Bronchial epithelial cell (primary cell): ENCODE data around the gene HLA-DQB2. TPM values are rescaled to one million over a fixed set of nuclear protein-coding genes. Genes with fewer than 3 reads are reported as not detected.
"Not testable (repeated sequence)": the region's sequence is repeated elsewhere in the genome, so short reads cannot be mapped to it uniquely, and the experiment has no call there.

Experiments used
- DNase-seq: peaks from one replicate; pipeline ENCODE4 v3.0.0-alpha.2; 2010; ENCODE audit warnings: low read depth
- FAIRE-seq: peaks from 2 replicates; lab custom pipeline; 2011; peaks lifted over from hg19 to GRCh38; lab: Jason Lieb, UNC
- H3K27me3 ChIP-seq: 2 replicates; pipeline ENCODE4 v1.5.1; 2011; ENCODE audit warnings: low read length; ENCODE audit not compliant: control insufficient read depth, insufficient read depth
- H3K36me3 ChIP-seq: 2 replicates; pipeline ENCODE4 v1.5.1; 2011; ENCODE audit warnings: low read length; ENCODE audit not compliant: control insufficient read depth, insufficient read depth
- H3K4me3 ChIP-seq: 2 replicates; pipeline ENCODE4 v1.5.1; 2011; ENCODE audit warnings: mild to moderate bottlenecking, low read depth, low read length, control low read depth
- total RNA-seq: library from RNA; depleted of rRNA; stranded (reverse); fragments of >200 nt; gene quantifications from 2 replicates; pipeline ENCODE4 v1.2.1, GENCODE V29; 2014
- TF ChIP-seq, protein P1 (sequence below): IDR thresholded peaks from 2 replicates; pipeline ENCODE4 v1.5.1; 2011; ENCODE audit warnings: mild to moderate bottlenecking, moderate library complexity, low read length, control low read depth, inconsistent platforms; ENCODE audit not compliant: insufficient read depth, severe bottlenecking

Gene HLA-DQB2
- total RNA-seq, 1 donor from 2014 or later: not detected

DNA sequence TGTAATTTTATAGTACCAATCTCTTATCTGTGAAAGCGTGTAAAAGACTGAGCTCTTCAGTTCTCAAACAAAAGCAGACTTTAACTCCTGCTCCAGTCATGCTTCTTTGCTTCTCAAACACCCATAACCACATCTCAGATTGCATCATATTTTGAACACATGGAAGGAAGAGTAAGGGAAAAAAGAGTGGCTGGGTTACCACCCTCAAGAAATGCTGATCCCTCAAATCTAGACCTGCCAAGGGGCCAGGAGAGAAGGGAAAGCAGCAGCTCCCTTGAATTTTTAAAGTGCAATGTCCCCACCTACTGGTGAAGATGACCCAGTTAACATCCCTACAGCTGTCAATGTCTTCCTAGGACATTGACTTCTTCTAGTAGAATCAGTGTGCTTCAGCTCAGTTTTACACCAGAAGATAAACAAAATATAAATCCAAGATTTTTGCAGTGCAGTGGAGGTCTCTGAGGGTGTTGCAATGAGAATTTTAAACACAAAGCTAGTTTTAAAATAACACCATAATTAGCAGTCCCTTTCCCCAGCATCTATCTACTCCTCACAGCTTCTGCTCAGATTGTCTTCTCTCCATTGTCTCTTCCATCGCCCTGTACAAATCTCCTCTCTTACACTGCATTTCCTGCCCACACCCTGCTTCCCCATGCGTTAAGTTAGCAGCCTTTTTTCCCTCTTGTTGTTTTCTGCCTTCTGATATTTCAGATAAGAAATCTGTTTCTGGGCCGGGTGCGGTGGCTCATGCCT is 22.6 kb upstream of the HLA-DQB2 start:
- FAIRE-seq (no peak), DNase-seq (peak; percentile 59)
- H3K27me3 ChIP-seq: no peaks in the 10 kb centered on the region
- TF ChIP-seq, protein P1, sequence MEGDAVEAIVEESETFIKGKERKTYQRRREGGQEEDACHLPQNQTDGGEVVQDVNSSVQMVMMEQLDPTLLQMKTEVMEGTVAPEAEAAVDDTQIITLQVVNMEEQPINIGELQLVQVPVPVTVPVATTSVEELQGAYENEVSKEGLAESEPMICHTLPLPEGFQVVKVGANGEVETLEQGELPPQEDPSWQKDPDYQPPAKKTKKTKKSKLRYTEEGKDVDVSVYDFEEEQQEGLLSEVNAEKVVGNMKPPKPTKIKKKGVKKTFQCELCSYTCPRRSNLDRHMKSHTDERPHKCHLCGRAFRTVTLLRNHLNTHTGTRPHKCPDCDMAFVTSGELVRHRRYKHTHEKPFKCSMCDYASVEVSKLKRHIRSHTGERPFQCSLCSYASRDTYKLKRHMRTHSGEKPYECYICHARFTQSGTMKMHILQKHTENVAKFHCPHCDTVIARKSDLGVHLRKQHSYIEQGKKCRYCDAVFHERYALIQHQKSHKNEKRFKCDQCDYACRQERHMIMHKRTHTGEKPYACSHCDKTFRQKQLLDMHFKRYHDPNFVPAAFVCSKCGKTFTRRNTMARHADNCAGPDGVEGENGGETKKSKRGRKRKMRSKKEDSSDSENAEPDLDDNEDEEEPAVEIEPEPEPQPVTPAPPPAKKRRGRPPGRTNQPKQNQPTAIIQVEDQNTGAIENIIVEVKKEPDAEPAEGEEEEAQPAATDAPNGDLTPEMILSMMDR: peak; percentile 61
- no peaks in the 10 kb centered on the region for H3K36me3 ChIP-seq
- H3K4me3 ChIP-seq: no peak overlapping the region

DNA sequence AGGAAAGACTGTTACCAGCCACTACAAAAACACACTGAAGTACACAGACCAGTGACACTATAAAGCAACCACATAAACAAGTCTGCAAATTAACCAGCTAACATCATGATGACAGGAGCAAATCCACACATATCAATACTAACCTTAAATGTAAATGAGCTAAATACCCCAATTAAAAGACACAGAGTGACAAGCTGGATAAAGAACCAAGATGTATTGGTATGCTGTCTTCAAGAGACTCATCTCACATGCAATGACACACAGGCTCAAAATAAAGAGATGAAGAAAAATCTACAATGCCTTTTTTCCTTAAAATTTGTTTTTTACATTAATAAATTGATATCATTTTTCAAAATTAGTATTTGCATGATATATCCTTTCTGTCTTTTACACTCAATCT is 19.6 kb upstream of the HLA-DQB2 start:
- H3K36me3 ChIP-seq, FAIRE-seq, H3K4me3 ChIP-seq, H3K27me3 ChIP-seq, DNase-seq: not testable (repeated sequence)

DNA sequence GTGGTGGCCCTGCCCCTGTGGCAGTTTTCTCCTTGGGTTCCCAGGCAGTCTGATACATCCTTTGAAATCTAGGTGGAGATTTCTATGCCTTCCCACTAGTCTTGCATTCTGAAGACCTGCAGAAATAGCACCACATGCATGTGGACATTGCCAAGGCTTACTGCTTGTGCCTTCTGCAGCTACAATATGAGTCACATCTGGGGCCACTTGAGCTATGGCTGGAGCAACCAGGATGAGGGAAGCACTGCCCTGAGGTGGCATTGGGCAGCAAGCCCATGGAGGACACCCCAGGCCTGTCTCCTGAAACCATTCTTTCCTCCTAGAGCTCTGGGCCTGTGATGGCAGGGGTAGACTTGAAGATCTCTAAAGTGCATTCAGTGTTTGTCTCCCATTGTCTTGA is 15.7 kb upstream of the HLA-DQB2 start:
- FAIRE-seq: no peak
- TF ChIP-seq, protein P1: no peak
- Histone ChIP-seq H3K4me3 (no peak overlapping the region), H3K36me3 (no peaks in the 10 kb centered on the region), H3K27me3 (no peaks in the 10 kb centered on the region)
- no peak for DNase-seq

DNA sequence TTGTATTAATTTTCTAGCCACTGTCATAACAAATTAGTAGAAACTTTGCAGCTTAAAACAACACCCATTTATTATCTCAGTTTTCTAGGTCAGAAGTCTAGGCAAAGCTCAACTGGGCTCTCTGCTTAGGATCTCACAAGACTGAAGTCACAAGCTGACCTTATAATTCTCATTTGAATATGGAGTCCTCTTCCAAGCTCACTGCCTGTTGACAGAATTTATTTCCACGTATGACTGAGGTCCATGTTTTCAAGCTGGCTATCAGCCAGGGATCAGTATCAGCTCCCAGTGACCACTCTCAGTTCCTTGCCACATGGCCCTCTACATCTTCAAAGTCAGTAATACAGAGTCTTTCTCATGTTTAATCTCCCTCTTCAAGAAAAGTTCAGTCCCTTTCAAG is 11.7 kb upstream of the HLA-DQB2 start:
- DNase-seq (no peak), FAIRE-seq (no peak)
- Histone ChIP-seq H3K27me3 (peaks cover 2% of the 10 kb centered on the region), H3K36me3 (no peaks in the 10 kb centered on the region), H3K4me3 (no peak overlapping the region)
- TF ChIP-seq, protein P1: no peak

DNA sequence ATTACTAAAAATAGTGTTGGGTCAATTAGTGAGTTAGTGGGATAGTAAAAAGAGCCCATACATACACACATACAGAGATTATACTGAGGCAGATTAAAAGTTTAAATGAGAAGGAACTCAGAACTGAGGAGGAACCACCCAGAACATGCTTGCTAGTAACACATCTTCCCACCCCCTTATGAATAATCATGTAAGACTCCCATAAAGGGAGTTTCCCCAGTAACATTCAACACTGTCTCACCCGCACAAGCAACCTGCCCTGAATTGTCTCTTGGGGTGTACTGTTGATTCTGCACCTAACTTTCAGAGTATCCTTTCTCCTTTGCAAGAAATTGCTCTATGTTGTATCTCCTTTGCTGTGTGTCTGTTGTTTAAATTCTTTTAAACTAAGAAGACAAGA is 11.1 kb upstream of the HLA-DQB2 start:
- TF ChIP-seq, protein P1: no peak
- no peak overlapping the region for H3K4me3 ChIP-seq
- FAIRE-seq (no peak), DNase-seq (peak; percentile 49)
- no peaks in the 10 kb centered on the region for H3K36me3 ChIP-seq
- H3K27me3 ChIP-seq: peaks cover 4% of the 10 kb centered on the region

DNA sequence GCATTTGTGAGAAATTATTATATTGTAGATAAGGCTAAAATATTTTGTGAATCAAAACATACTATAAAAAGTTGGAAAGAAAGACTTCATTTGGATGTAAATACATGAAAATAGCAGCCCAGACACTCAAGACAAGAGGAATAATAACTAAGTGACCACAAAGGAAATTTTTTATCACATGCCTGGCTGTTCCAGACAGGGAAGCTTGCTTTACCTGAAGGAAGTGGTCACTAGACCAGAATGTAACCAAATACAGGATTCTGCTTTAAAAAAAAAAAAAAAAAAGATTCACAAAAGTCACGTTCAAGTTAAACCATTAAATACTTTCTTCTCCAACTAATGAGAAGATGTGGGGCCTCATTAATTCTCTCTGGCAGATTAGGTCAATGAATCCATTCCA is 9.3 kb upstream of the HLA-DQB2 start:
- Histone ChIP-seq H3K27me3 (peaks cover 5% of the 10 kb centered on the region), H3K36me3 (no peaks in the 10 kb centered on the region), H3K4me3 (no peak overlapping the region)
- FAIRE-seq (no peak), DNase-seq (no peak)
- TF ChIP-seq, protein P1: no peak
